ENCODE data around the gene MYLK4.

Gene MYLK4

DNA sequence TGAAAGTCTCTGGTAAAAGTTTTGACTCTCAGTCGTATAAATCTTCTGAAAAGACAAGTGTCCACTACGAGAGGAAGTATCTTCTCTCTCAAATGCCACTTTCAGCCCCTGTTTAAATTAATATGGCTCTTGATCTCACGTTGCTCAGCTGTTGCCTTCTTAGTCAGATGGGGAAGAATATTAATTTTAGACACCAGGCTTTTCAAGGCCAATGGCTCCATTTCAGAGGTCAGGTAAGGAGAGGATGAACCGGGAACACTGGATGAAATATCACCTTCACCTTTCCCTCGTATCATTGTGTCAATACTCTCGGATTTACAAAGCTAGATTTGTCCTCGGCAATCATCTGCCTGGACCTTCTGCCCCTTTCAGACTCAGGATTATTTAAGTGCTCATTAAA is at the start of gene MYLK4:
MYLK4 (minus strand) TSS at position 91 of the 400 bp plus-strand sequence. CDS start 1,628 bp downstream, outside the sequence.
- H4K20me1 ChIP-seq, result no peaks in the 10 kb centered on the region
- no peak within 1 kb of the TSS for H3K4me2 ChIP-seq
- no peak for TF ChIP-seq Cebpa-rat (IDR thresholded peaks at IDR 0.05)
- H3K9me3 ChIP-seq, result no peaks in the 10 kb centered on the region
- no peak within 1 kb of the TSS for H3K27ac ChIP-seq
- no peak within 1 kb of the TSS for H3K9ac ChIP-seq
- H3K27me3 ChIP-seq, result no peaks in the 10 kb centered on the region
- H3K4me3 ChIP-seq, result no peak within 1 kb of the TSS
- H3K4me1 ChIP-seq, result peaks cover 14% of the 10 kb centered on the region
- no peaks in the 10 kb centered on the region for H3K36me3 ChIP-seq

DNA sequence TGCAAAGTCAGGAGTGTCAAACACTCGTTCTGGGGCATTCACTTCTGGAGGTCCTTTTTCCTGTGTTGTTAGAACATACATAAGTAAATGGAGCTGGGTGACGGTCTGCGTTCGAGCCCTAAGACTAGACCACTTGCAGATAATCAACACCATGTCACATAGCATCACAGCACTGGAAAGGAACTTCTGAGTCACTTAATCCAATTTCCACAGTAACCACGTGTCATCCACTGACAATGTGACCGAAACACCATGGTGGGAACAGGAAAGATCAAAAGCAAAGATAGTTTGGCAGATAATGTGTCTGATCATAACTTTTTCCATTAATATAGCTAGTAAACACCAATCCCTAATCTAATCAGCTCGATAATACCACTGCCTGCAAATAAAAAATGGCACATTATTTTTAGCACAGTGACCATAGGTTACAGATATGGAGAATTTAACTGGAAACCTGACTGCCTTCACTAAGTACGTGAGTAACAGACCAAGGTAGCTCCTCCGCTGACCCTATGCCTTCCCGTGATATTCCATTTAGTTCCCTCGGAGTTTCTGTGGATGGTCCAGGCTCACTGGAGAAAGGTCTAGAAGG is 49.3 kb upstream of the MYLK4 start:
- Histone ChIP-seq H3K36me3 (no peaks in the 10 kb centered on the region), H3K4me3 (no peak overlapping the region), H3K27me3 (no peaks in the 10 kb centered on the region), H3K9ac (no peak overlapping the region), H3K4me1 (peaks cover 34% of the 10 kb centered on the region), H3K27ac (no peak overlapping the region), H3K9me3 (no peaks in the 10 kb centered on the region), H3K4me2 (no peak overlapping the region), H4K20me1 (no peaks in the 10 kb centered on the region)
- no peak for TF ChIP-seq Cebpa-rat (IDR thresholded peaks at IDR 0.05)

DNA sequence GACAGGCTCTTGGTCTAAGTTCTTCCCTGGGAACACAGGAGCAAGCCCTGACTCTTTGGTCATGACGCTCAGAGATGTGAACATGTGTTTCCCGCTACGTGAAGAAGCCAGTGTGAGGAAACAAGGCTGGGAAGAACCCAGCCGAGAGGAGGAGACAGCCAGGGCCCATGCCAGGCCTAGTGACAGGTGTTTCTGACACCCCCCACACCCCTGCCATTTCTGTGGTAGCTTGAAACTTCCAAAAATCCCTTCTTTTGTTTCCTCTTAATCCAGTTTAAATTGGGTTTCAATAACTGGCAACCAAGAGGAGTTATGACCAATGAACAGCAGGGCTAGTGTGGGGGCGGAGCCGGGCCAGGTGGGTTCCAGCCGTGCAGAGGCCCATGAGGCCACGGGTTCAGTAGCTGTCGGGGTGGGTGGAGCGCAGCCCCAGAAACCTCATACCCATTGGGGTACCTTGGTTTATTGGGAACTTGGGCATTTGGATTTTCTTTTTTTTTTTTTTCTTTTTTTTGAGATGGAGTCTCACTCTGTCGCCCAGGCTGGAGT is 47.9 kb upstream of the MYLK4 start:
- H3K4me3 ChIP-seq, result no peak overlapping the region
- H3K27ac ChIP-seq, result no peak overlapping the region
- peaks cover 46% of the 10 kb centered on the region for H3K4me1 ChIP-seq
- no peaks in the 10 kb centered on the region for H3K27me3 ChIP-seq
- no peak for TF ChIP-seq Cebpa-rat (IDR thresholded peaks at IDR 0.05)
- no peaks in the 10 kb centered on the region for H3K36me3 ChIP-seq
- H3K9me3 ChIP-seq, result no peaks in the 10 kb centered on the region
- no peak overlapping the region for H3K9ac ChIP-seq
- H4K20me1 ChIP-seq, result no peaks in the 10 kb centered on the region
- H3K4me2 ChIP-seq, result peak overlapping the region; percentile 14; the same call in 1 of the 2 replicates

DNA sequence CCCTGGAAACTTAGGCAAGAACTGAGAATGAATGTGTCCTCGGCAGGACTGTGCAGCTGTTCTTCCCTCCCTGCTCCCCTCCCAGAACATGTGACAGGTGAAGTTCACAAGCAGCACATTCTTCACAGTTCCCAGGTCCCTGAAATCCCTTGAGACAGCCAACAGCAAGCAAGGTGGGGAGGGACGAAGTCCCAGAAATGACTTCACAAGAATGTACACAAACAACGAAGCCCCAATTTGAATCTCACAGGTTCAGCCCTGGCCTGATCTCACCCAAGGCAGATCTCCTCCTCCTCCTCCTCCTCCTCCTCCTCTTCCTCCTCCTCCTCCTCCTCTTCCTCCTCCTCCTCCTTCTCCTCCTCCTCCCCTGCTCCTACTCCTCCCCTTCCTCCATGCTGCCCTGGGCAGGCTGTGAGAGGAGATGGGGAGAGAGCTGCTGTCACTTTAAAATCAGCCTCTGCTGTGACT is 46.9 kb upstream of the MYLK4 start:
- peak overlapping the region; percentile 54; the same call in 1 of the 2 replicates for H3K9ac ChIP-seq

DNA sequence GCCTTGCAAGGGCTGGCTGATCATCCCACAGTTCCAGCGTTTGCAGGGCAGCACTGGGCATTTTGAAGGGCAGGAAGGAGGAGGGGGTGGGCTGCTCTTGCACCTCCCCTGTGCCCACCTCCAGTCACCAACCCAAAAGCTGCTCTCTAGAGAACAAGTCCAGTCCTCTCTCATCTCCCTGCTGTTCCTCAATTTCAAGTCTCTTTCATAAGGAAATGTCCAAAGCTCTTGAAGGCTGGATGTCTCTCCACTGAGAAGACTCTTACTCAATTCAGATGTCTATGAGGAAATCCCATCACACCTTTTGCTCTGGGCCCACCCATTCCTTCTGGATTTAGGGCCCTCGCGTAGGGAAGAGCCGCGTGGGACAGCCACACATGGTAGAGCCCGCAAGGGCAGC is 46.1 kb upstream of the MYLK4 start:
- Histone ChIP-seq H3K4me2 (peak overlapping the region; percentile 69), H3K4me3 (no peak overlapping the region)

More for the DNA sequence above, 46.9 kb upstream of the MYLK4 start:
- H3K9me3 ChIP-seq, result no peaks in the 10 kb centered on the region
- H3K4me1 ChIP-seq, result peaks cover 57% of the 10 kb centered on the region
- no peaks in the 10 kb centered on the region for H3K36me3 ChIP-seq
- peak overlapping the region; percentile 69 for H3K4me2 ChIP-seq
- H3K27me3 ChIP-seq, result no peaks in the 10 kb centered on the region
- H4K20me1 ChIP-seq, result no peaks in the 10 kb centered on the region
- peak overlapping the region; percentile 59 for H3K27ac ChIP-seq
- no peak overlapping the region for H3K4me3 ChIP-seq
- no peak for TF ChIP-seq Cebpa-rat (IDR thresholded peaks at IDR 0.05)

DNA sequence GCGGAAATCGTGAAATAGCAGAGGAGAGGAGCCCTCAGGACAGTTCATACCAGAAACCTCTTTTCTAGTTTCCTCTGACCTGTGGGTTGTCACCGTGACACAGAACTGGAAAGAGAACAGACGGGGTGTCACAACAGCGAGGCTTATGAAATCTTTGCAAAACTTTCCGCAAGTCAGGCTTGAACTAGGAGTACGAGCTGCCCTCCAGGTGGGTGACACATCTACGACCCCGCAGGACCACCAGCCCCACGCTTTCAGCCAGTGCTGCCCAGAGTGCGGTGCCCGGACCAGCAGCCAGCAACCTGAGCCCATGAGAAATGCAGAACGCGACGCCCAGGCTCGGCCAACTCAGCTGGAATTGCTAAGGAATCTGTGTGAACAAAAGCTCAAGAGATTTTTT is 45.2 kb upstream of the MYLK4 start:
- H4K20me1 ChIP-seq, result no peaks in the 10 kb centered on the region
- H3K27me3 ChIP-seq, result no peaks in the 10 kb centered on the region
- peak overlapping the region; percentile 35; the same call in 1 of the 2 replicates for H3K27ac ChIP-seq
- no peak for TF ChIP-seq Cebpa-rat (IDR thresholded peaks at IDR 0.05)
- H3K4me1 ChIP-seq, result peaks cover 73% of the 10 kb centered on the region
- H3K9me3 ChIP-seq, result no peaks in the 10 kb centered on the region
- no peaks in the 10 kb centered on the region for H3K36me3 ChIP-seq
- H3K4me3 ChIP-seq, result no peak overlapping the region
- H3K9ac ChIP-seq, result no peak overlapping the region
- H3K4me2 ChIP-seq, result no peak overlapping the region

More for the DNA sequence above, 46.1 kb upstream of the MYLK4 start:
- Histone ChIP-seq H3K4me1 (peaks cover 64% of the 10 kb centered on the region), H4K20me1 (no peaks in the 10 kb centered on the region), H3K36me3 (no peaks in the 10 kb centered on the region), H3K27ac (peak overlapping the region; percentile 59), H3K9ac (peak overlapping the region; percentile 54), H3K27me3 (no peaks in the 10 kb centered on the region), H3K9me3 (no peaks in the 10 kb centered on the region)
- TF ChIP-seq Cebpa-rat (IDR thresholded peaks at IDR 0.05), result no peak

DNA sequence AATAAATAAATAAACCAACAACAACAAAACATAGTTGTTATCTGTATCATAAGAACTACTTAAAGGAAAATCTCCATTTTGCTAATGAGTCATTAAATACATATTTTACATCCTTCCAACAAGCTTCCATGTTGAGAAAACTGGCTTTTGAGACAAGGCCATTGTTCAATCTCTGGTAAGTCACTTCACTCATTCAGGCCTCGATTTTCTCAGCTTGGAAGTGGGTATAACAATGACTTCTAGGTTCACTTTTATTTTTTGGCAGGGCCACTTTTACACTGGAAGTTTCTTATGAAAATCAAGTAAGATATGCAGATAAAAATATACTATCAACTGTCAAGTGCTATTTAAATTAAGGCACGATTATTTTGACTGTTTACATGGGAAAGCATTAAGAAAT is 44.4 kb upstream of the MYLK4 start:
- no peaks in the 10 kb centered on the region for H3K9me3 ChIP-seq
- H3K4me3 ChIP-seq, result no peak overlapping the region
- no peaks in the 10 kb centered on the region for H3K27me3 ChIP-seq
- H4K20me1 ChIP-seq, result no peaks in the 10 kb centered on the region
- H3K27ac ChIP-seq, result no peak overlapping the region
- no peak for TF ChIP-seq Cebpa-rat (IDR thresholded peaks at IDR 0.05)
- H3K4me2 ChIP-seq, result no peak overlapping the region
- H3K9ac ChIP-seq, result no peak overlapping the region
- H3K4me1 ChIP-seq, result peaks cover 81% of the 10 kb centered on the region
- H3K36me3 ChIP-seq, result no peaks in the 10 kb centered on the region

DNA sequence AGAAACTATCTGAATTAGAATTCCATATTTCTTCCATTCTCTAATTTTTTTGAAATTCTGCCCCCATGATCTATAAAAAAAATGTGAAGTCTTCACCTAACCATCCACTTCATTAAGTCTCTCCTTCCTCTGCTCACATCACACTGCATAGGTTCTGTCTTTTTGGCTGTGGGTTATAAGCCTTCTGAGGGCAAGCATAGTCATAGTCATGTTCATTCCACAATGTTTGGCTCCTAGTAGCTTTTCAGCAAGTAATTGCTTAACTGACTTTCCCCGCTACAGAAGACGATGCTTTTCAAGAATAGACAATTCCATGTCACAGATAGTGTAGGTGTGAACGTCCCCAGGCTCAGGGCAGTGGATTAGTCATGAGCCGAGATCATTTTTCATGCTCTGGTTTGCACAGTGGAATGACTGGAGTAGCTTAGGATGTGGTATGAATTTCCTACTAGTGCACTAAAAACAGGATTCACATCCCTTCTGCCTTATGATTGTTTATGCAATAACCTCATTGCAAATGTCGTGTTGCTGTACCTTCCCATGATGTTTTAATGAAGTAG is 43.5 kb upstream of the MYLK4 start:
- Histone ChIP-seq H3K9me3 (no peaks in the 10 kb centered on the region), H3K4me3 (no peak overlapping the region), H3K27ac (peak overlapping the region; percentile 84), H3K4me2 (peak overlapping the region; percentile 85), H3K4me1 (peaks cover 89% of the 10 kb centered on the region), H3K36me3 (no peaks in the 10 kb centered on the region), H3K27me3 (no peaks in the 10 kb centered on the region), H3K9ac (no peak overlapping the region), H4K20me1 (no peaks in the 10 kb centered on the region)
- TF ChIP-seq Cebpa-rat (IDR thresholded peaks at IDR 0.05), result no peak

DNA sequence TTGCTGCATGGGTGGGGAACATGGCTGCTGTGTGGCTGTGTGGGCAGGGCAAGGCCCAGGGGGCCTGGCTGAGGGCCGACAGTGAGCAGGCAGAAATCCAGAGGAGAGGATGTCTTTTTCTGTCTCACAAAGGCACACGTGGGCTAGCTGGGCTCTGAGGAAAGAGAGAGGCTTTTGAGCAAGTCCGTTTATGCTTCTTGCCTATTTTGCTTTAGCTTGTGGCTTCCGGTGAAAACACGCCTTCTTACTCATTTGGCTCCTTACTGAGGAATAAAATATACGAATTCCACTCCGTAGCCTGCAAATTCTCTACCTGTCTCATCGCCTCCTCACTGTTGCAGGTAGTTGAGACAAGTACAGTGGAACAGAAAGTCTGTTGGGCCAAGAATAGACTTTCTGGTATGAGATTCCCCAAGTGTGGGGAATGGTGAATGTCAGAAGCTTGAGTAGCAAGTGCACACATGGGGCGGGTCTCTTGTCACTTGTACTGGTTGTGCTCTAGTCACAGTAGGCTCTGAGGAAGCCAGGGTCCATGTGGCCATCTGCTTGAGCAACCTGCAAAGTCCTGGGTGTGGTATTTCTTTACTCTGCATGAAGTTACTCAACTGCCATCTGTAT is 42.9 kb upstream of the MYLK4 start:
- no peaks in the 10 kb centered on the region for H3K36me3 ChIP-seq
- H3K9ac ChIP-seq, result peak overlapping the region; percentile 73
- no peak for TF ChIP-seq Cebpa-rat (IDR thresholded peaks at IDR 0.05)
- H3K9me3 ChIP-seq, result no peaks in the 10 kb centered on the region
- no peaks in the 10 kb centered on the region for H4K20me1 ChIP-seq
- H3K4me3 ChIP-seq, result 0 out of 2 replicates have a peak overlapping the region, but pooled peaks have one; percentile 41
- H3K27me3 ChIP-seq, result no peaks in the 10 kb centered on the region
- peak overlapping the region; percentile 85 for H3K4me2 ChIP-seq
- peak overlapping the region; percentile 84 for H3K27ac ChIP-seq
- H3K4me1 ChIP-seq, result peaks cover 87% of the 10 kb centered on the region
